ENCODE measurements around the gene STK36. TPM values are rescaled to one million over a fixed set of nuclear protein-coding genes. Genes with fewer than 3 reads are reported as not detected.

STK36 gene
- total and polyA plus RNA-seq, 10 of the 15 experiments (the other 5 are each of a cell fraction or from before 2014, with no cell fraction given): 4.0 to 22.8 (median 16.7) TPM

DNA sequence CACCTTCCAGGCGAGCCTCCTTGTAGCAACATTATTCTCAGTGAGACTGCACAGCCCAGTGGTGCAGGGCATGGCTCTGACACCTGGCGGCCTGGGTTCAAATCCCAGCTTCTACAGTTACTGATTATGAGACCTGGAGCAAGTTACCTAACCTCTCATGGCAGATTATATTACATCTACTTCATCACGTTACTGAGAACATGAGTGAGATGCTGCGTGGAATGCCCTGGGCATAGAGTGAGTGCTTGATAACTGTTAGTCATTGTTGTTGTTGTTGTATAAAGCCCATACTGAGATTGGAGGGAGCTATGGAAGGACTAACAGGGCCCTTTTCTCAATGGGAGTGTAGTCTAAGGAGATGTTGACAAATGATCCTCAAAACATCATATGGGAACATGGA is 45.5 kb upstream of the STK36 start:
- no peak for ATAC-seq
- Histone ChIP-seq H2AFZ (ENCODE audit: control insufficient read depth, low read depth, low read length) (no peak overlapping the region), H3K4me1 (ENCODE audit: control insufficient read depth, insufficient read depth, low read length) (no peaks in the 10 kb centered on the region), H3K9ac (ENCODE audit: control insufficient read depth, insufficient read depth, low read length) (no peak overlapping the region), H3K79me2 (ENCODE audit: control insufficient read depth, insufficient read depth, low read length) (no peaks in the 10 kb centered on the region), H3K36me3 (ENCODE audit: control insufficient read depth in 2 of 2, insufficient read depth in 2 of 2, low read length in 1 of 2) (no peaks in the 10 kb centered on the region), H3K27ac (ENCODE audit: control insufficient read depth, insufficient read depth) (no peak overlapping the region), H3K27me3 (replicated peaks in 1 of 2; ENCODE audit: control insufficient read depth in 2 of 2, insufficient read depth in 2 of 2, low read length in 1 of 2) (no peaks in the 10 kb centered on the region), H4K20me1 (ENCODE audit: control insufficient read depth, insufficient read depth) (no peaks in the 10 kb centered on the region), H3K4me2 (ENCODE audit: control insufficient read depth, insufficient read depth) (no peak overlapping the region), H3K9me3 (replicated peaks; ENCODE audit: control insufficient read depth, insufficient read depth, low read length) (no peaks in the 10 kb centered on the region), H3K4me3 (no peak overlapping the region)
- RAD21 ChIA-PET (ENCODE audit: unreplicated experiment): no interaction called here
- POLR2A ChIA-PET: no interaction called here
- in situ Hi-C loops (cut with MboI): no loop called here
- 45% methylated on average over 4 of the region's 4 CpGs for WGBS (ENCODE audit: insufficient coverage, insufficient replicate concordance, low lambda C conversion rate, missing lambda C conversion rate)
- DNase-seq (ENCODE audit: low read depth, low spot score): no peak
- intact Hi-C loops (cut with micrococcal nuclease; ENCODE audit: unreplicated experiment): no loop called here
- no TSS peak for BruUV-seq (replicated peaks)
- no peak for FAIRE-seq
- SMC1A ChIA-PET (ENCODE audit: uncharacterized antibody, unreplicated experiment): no interaction called here
- TF ChIP-seq, protein P1, sequence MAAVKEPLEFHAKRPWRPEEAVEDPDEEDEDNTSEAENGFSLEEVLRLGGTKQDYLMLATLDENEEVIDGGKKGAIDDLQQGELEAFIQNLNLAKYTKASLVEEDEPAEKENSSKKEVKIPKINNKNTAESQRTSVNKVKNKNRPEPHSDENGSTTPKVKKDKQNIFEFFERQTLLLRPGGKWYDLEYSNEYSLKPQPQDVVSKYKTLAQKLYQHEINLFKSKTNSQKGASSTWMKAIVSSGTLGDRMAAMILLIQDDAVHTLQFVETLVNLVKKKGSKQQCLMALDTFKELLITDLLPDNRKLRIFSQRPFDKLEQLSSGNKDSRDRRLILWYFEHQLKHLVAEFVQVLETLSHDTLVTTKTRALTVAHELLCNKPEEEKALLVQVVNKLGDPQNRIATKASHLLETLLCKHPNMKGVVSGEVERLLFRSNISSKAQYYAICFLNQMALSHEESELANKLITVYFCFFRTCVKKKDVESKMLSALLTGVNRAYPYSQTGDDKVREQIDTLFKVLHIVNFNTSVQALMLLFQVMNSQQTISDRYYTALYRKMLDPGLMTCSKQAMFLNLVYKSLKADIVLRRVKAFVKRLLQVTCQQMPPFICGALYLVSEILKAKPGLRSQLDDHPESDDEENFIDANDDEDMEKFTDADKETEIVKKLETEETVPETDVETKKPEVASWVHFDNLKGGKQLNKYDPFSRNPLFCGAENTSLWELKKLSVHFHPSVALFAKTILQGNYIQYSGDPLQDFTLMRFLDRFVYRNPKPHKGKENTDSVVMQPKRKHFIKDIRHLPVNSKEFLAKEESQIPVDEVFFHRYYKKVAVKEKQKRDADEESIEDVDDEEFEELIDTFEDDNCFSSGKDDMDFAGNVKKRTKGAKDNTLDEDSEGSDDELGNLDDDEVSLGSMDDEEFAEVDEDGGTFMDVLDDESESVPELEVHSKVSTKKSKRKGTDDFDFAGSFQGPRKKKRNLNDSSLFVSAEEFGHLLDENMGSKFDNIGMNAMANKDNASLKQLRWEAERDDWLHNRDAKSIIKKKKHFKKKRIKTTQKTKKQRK (IDR thresholded peaks at IDR 0.05; ENCODE audit: low read depth, low read length): no peak
- TF ChIP-seq WRNIP1 (IDR thresholded peaks at IDR 0.05; ENCODE audit: borderline replicate concordance, low read depth, low read length): no peak
- TF ChIP-seq TBL1XR1 (IDR thresholded peaks at IDR 0.05; ENCODE audit: low read depth, low read length): no peak
- TF ChIP-seq HCFC1 (IDR thresholded peaks at IDR 0.05; ENCODE audit: low read length): no peak
- TF ChIP-seq, protein P2, sequence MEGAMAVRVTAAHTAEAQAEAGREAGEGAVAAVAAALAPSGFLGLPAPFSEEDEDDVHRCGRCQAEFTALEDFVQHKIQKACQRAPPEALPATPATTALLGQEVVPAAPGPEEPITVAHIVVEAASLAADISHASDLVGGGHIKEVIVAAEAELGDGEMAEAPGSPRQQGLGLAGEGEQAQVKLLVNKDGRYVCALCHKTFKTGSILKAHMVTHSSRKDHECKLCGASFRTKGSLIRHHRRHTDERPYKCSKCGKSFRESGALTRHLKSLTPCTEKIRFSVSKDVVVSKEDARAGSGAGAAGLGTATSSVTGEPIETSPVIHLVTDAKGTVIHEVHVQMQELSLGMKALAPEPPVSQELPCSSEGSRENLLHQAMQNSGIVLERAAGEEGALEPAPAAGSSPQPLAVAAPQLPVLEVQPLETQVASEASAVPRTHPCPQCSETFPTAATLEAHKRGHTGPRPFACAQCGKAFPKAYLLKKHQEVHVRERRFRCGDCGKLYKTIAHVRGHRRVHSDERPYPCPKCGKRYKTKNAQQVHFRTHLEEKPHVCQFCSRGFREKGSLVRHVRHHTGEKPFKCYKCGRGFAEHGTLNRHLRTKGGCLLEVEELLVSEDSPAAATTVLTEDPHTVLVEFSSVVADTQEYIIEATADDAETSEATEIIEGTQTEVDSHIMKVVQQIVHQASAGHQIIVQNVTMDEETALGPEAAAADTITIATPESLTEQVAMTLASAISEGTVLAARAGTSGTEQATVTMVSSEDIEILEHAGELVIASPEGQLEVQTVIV (IDR thresholded peaks at IDR 0.05; ENCODE audit: borderline replicate concordance, partially characterized antibody): no peak
- TF ChIP-seq, protein P3, sequence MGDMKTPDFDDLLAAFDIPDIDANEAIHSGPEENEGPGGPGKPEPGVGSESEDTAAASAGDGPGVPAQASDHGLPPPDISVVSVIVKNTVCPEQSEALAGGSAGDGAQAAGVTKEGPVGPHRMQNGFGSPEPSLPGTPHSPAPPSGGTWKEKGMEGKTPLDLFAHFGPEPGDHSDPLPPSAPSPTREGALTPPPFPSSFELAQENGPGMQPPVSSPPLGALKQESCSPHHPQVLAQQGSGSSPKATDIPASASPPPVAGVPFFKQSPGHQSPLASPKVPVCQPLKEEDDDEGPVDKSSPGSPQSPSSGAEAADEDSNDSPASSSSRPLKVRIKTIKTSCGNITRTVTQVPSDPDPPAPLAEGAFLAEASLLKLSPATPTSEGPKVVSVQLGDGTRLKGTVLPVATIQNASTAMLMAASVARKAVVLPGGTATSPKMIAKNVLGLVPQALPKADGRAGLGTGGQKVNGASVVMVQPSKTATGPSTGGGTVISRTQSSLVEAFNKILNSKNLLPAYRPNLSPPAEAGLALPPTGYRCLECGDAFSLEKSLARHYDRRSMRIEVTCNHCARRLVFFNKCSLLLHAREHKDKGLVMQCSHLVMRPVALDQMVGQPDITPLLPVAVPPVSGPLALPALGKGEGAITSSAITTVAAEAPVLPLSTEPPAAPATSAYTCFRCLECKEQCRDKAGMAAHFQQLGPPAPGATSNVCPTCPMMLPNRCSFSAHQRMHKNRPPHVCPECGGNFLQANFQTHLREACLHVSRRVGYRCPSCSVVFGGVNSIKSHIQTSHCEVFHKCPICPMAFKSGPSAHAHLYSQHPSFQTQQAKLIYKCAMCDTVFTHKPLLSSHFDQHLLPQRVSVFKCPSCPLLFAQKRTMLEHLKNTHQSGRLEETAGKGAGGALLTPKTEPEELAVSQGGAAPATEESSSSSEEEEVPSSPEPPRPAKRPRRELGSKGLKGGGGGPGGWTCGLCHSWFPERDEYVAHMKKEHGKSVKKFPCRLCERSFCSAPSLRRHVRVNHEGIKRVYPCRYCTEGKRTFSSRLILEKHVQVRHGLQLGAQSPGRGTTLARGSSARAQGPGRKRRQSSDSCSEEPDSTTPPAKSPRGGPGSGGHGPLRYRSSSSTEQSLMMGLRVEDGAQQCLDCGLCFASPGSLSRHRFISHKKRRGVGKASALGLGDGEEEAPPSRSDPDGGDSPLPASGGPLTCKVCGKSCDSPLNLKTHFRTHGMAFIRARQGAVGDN (IDR thresholded peaks at IDR 0.05): no peak
- no peak for TF ChIP-seq MYB (IDR thresholded peaks at IDR 0.05; ENCODE audit: borderline replicate concordance, low read depth, low read length)
- TF ChIP-seq, protein P4, sequence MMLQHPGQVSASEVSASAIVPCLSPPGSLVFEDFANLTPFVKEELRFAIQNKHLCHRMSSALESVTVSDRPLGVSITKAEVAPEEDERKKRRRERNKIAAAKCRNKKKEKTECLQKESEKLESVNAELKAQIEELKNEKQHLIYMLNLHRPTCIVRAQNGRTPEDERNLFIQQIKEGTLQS (IDR thresholded peaks at IDR 0.05; ENCODE audit: borderline replicate concordance, extremely low read depth, low read depth, low read length): no peak
- no peak for TF ChIP-seq SRF (IDR thresholded peaks at IDR 0.05; ENCODE audit: low read depth in 2 of 2, low read length in 2 of 2)
- CTCF ChIA-PET: no interaction called here
